ENCODE data around the gene PSMD14.

GRCh38 chr2:161343235-161343634 is 35.0 kb downstream of the PSMD14 start:
- TF ChIP-seq POLR2AphosphoS5 (IDR thresholded peaks at IDR 0.05; ENCODE audit: low read depth, low read length) (no peak), SIN3A (IDR thresholded peaks at IDR 0.05; ENCODE audit: borderline replicate concordance, insufficient read depth, low read length) (no peak), TAF1 (IDR thresholded peaks at IDR 0.05; ENCODE audit: borderline replicate concordance, insufficient read depth, low read length) (no peak)

Measured in PFSK-1 (cell line).